Measurements from ENCODE around the gene SH2D4B. TPM values are rescaled to one million over a fixed set of nuclear protein-coding genes. Genes with fewer than 3 reads are reported as not detected.

SH2D4B gene
- total RNA-seq, 1 donor from 2014 or later, result 0.07 TPM

DNA sequence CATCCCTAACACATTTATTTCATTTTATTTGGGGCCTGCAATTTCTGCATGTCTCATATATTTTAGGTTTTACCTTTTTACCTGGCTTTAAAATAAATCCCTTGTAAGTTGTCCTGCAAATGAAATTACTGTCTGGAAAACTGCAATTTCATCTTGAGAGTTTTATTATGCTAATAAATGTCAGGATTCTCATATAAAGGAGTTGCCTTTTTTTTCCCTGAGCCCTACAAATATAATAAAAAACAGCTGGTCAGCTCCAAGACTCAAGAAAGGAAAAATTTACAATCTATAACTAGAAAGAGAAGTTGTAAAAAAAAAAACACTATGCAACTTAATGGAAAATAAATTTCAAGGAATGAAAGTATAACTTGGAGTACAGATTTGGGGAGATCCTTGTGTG, 108.7 kb downstream of the SH2D4B start:
- no peak overlapping the region for H3K4me3 Mint-ChIP-seq (ENCODE audit: unreplicated experiment)
- H3K27me3 Mint-ChIP-seq (ENCODE audit: low read depth), result peaks cover 8% of the 10 kb centered on the region
- H3K9me3 Mint-ChIP-seq (ENCODE audit: low read depth), result no peaks in the 10 kb centered on the region
- DNase-seq (ENCODE audit: low spot score), result no peak
- TF ChIP-seq, protein P1, sequence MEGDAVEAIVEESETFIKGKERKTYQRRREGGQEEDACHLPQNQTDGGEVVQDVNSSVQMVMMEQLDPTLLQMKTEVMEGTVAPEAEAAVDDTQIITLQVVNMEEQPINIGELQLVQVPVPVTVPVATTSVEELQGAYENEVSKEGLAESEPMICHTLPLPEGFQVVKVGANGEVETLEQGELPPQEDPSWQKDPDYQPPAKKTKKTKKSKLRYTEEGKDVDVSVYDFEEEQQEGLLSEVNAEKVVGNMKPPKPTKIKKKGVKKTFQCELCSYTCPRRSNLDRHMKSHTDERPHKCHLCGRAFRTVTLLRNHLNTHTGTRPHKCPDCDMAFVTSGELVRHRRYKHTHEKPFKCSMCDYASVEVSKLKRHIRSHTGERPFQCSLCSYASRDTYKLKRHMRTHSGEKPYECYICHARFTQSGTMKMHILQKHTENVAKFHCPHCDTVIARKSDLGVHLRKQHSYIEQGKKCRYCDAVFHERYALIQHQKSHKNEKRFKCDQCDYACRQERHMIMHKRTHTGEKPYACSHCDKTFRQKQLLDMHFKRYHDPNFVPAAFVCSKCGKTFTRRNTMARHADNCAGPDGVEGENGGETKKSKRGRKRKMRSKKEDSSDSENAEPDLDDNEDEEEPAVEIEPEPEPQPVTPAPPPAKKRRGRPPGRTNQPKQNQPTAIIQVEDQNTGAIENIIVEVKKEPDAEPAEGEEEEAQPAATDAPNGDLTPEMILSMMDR (IDR thresholded peaks at IDR 0.05), result no peak
- no peak overlapping the region for H3K27ac Mint-ChIP-seq (ENCODE audit: unreplicated experiment)
- no peaks in the 10 kb centered on the region for H3K4me1 Mint-ChIP-seq (ENCODE audit: low read depth)
- no peaks in the 10 kb centered on the region for H3K36me3 Mint-ChIP-seq (ENCODE audit: low read depth)

DNA sequence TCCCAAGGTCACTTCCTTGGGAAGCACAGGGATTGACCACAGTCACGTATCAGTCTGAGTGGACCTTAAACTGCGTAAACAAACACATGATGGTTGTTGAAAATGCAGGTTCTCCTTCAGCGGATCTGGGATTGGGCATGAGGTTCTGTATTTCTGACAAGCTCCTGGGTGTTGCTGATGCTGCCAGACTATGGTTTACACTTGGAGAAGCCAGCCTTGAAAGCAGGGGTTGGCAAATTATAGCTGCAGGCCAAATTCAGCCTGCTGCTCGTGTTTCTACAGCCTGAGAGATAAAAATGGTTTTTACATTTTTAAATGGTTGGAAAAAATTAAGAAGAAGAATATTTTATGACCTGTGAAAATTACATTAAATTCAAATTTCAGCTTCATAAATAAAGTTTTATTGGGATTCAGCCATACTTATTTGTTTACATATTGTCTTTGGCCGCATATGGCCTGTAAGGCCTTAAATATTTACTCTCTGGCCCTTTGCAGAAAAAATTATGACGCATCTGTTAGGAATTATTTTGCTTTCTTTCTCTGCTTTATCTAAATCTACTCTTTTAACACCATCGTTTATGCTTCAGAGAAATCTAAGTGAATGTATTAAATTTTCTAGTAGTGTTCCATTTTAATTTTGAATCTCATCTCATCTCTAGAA, 109.6 kb downstream of the SH2D4B start:
- peaks cover 8% of the 10 kb centered on the region for H3K27me3 Mint-ChIP-seq (ENCODE audit: low read depth)
- no peaks in the 10 kb centered on the region for H3K36me3 Mint-ChIP-seq (ENCODE audit: low read depth)
- H3K4me1 Mint-ChIP-seq (ENCODE audit: low read depth), result no peaks in the 10 kb centered on the region
- H3K4me3 Mint-ChIP-seq (ENCODE audit: unreplicated experiment), result no peak overlapping the region
- H3K9me3 Mint-ChIP-seq (ENCODE audit: low read depth), result no peaks in the 10 kb centered on the region
- no peak overlapping the region for H3K27ac Mint-ChIP-seq (ENCODE audit: unreplicated experiment)
- TF ChIP-seq, protein P1 (IDR thresholded peaks at IDR 0.05), result no peak
- DNase-seq (ENCODE audit: low spot score), result no peak

DNA sequence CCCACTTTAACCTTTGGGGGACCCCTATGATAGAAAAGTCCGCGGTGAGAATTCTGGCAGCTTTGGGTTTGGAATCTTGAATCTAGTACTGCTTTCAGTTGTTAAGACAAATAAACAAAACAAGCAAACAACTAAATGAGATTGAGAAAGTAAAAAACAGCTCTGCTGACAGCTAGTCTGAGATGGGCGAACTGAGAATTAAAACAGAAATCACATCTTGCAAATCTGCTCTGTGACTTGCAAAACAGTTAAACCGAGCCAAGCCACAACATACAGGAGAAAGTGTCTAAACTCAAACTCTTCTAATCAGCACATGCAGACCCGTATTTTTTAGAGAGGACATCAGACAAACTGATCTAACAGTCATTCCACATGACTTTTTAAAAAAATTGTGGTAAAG, 110.4 kb downstream of the SH2D4B start:
- no peak for DNase-seq (ENCODE audit: low spot score)
- Mint-ChIP-seq H3K27ac (ENCODE audit: unreplicated experiment) (no peak overlapping the region), H3K4me1 (ENCODE audit: low read depth) (no peaks in the 10 kb centered on the region), H3K36me3 (ENCODE audit: low read depth) (no peaks in the 10 kb centered on the region), H3K9me3 (ENCODE audit: low read depth) (peaks cover 2% of the 10 kb centered on the region), H3K27me3 (ENCODE audit: low read depth) (peaks cover 2% of the 10 kb centered on the region), H3K4me3 (ENCODE audit: unreplicated experiment) (no peak overlapping the region)
- TF ChIP-seq, protein P1 (IDR thresholded peaks at IDR 0.05), result no peak

DNA sequence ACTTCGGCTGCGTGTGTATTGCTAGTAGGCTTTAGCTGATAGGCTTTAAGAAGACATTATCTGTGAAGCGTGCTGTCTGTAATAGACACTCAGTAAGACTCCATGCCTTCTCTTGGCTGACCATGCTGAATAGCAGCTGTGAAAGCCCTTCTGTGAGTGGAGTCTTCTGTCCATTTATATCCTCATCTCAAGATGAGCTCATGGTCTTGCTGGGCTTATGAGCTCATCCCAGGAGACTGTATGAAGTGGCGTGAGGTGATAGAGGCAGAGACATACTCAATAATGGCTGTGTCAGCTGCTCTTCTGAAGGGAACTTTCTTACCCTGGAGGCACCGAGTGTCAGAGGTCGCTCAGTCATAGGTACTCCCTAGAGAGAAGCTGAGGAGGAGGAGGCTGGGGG, 111.5 kb downstream of the SH2D4B start:
- Mint-ChIP-seq H3K27ac (ENCODE audit: unreplicated experiment) (no peak overlapping the region), H3K4me1 (ENCODE audit: low read depth) (no peaks in the 10 kb centered on the region), H3K4me3 (ENCODE audit: unreplicated experiment) (no peak overlapping the region), H3K27me3 (ENCODE audit: low read depth) (peaks cover 2% of the 10 kb centered on the region), H3K9me3 (ENCODE audit: low read depth) (peaks cover 13% of the 10 kb centered on the region), H3K36me3 (ENCODE audit: low read depth) (no peaks in the 10 kb centered on the region)
- DNase-seq (ENCODE audit: low spot score), result no peak
- TF ChIP-seq, protein P1 (IDR thresholded peaks at IDR 0.05), result no peak

DNA sequence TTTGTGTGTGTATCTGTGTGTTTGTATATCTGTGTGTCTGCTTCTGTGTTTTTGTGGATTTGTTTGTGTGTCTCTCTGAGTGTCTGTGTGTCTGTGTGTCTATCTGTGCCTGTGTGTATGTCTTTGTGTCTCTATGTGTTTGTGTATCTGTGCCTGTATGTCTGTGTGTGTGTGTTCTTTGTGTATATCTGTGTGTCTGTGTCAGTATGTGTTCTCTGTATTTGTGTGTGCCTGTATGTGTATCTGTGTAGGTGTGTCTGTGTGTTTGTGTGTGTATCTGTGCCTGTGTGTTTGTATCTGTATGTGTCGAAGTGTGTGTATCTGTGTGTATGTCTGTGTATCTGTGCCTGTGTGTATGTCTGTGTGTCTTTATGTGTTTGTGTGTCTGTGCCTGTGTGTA, 118.2 kb downstream of the SH2D4B start:
- H3K4me3 Mint-ChIP-seq (ENCODE audit: unreplicated experiment), result no peak overlapping the region
- no peak for DNase-seq (ENCODE audit: low spot score)
- peaks cover 13% of the 10 kb centered on the region for H3K9me3 Mint-ChIP-seq (ENCODE audit: low read depth)
- no peak overlapping the region for H3K27ac Mint-ChIP-seq (ENCODE audit: unreplicated experiment)
- H3K36me3 Mint-ChIP-seq (ENCODE audit: low read depth), result no peaks in the 10 kb centered on the region
- TF ChIP-seq, protein P1 (IDR thresholded peaks at IDR 0.05), result no peak
- no peaks in the 10 kb centered on the region for H3K4me1 Mint-ChIP-seq (ENCODE audit: low read depth)
- no peaks in the 10 kb centered on the region for H3K27me3 Mint-ChIP-seq (ENCODE audit: low read depth)
